Measurements from ENCODE around the gene PRLHR.
"Not testable (repeated sequence)": the region's sequence is repeated elsewhere in the genome, so short reads cannot be mapped to it uniquely, and the experiment has no call there.

The PRLHR gene

DNA sequence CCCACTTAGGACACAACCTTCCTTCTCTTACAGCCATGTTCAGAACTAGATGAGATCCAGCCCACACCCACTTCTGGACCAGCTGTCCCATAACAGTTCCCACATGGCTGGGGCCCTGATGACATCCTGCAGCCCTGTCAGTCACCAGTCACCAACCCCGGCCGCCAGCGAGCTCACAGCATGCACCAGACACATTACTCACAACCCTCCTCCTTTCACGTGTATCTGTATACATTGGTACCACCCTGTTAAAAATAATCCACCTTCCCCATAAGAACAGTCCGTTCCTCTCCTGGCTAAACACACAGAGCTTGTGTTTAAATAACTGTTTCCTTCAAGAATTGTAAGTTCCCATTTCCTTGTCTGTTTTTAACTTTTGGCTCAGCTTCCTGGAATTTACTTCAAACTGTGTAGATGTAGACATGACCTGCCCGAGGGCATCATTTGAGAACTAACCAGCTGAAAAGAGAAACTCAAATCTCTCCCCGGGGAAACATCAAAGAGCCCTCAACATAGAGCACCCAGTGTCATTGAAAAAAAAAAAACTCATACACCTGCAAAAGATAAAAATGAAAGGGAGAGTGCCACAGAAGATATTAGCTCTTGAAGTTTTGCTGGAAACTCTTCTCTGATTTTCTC, 26.0 kb upstream of the PRLHR start:
- no peaks in the 10 kb centered on the region for H3K36me3 ChIP-seq (ENCODE audit: control insufficient read depth, insufficient read depth, low read length)
- DNase-seq (ENCODE audit: extremely low read depth, insufficient read length) = no peak
- H3K27me3 ChIP-seq (replicated peaks; ENCODE audit: control insufficient read depth, insufficient read depth, low read length) = peaks cover 3% of the 10 kb centered on the region; the same call in 1 of the 2 replicates
- TF ChIP-seq, protein P1, sequence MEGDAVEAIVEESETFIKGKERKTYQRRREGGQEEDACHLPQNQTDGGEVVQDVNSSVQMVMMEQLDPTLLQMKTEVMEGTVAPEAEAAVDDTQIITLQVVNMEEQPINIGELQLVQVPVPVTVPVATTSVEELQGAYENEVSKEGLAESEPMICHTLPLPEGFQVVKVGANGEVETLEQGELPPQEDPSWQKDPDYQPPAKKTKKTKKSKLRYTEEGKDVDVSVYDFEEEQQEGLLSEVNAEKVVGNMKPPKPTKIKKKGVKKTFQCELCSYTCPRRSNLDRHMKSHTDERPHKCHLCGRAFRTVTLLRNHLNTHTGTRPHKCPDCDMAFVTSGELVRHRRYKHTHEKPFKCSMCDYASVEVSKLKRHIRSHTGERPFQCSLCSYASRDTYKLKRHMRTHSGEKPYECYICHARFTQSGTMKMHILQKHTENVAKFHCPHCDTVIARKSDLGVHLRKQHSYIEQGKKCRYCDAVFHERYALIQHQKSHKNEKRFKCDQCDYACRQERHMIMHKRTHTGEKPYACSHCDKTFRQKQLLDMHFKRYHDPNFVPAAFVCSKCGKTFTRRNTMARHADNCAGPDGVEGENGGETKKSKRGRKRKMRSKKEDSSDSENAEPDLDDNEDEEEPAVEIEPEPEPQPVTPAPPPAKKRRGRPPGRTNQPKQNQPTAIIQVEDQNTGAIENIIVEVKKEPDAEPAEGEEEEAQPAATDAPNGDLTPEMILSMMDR (IDR thresholded peaks at IDR 0.05; ENCODE audit: insufficient read depth, low read length, poor library complexity, severe bottlenecking) = no peak
- no peak overlapping the region for H3K4me3 ChIP-seq (replicated peaks; ENCODE audit: low read depth, low read length)

DNA sequence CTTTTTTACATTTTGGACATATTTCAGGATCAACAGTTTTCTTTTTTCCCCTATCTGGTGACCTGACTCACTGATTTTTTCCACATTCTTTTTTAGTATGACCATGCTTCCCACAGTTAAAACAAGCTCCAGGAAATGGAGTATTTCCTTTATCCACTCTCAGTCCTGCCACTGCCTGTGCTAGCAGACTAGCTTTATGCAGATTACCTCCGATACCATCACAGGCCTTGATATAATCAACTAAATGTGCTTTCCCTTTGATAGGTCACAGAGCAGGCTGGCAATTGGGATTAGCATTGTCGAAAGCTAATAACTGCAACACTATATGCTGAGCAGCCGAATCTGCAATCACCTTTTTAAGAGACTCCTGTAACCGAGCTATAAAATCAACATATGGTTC, 18.4 kb upstream of the PRLHR start:
- not testable (repeated sequence) for H3K4me3 ChIP-seq (replicated peaks; ENCODE audit: low read depth, low read length); DNase-seq (ENCODE audit: extremely low read depth, insufficient read length); H3K27me3 ChIP-seq (replicated peaks; ENCODE audit: control insufficient read depth, insufficient read depth, low read length); H3K36me3 ChIP-seq (ENCODE audit: control insufficient read depth, insufficient read depth, low read length)

DNA sequence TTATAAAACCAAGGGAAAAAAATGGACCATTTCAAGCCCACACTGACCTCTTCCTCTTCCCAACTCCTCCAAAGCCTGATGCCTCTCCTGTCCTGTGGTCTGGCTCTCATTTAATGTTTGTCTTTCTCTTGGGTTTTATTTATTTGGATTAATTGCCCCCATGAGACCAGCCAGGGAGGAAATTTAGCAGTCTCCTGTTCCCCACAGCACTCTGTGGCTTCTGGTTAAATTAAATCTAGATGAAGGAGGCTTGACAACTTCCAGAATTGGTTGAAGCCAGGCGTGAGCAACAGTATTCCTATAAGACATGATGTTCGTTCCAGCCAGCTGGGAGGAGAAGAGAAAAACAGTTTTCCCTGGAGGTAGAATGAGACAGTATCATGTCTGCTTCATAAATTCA, 15.1 kb upstream of the PRLHR start:
- no peaks in the 10 kb centered on the region; the same call in 1 of the 2 replicates for H3K27me3 ChIP-seq (replicated peaks; ENCODE audit: control insufficient read depth, insufficient read depth, low read length)
- no peak for DNase-seq (ENCODE audit: extremely low read depth, insufficient read length)
- H3K4me3 ChIP-seq (replicated peaks; ENCODE audit: low read depth, low read length) = no peak overlapping the region
- TF ChIP-seq, protein P1 (IDR thresholded peaks at IDR 0.05; ENCODE audit: insufficient read depth, low read length, poor library complexity, severe bottlenecking) = no peak
- H3K36me3 ChIP-seq (ENCODE audit: control insufficient read depth, insufficient read depth, low read length) = no peaks in the 10 kb centered on the region

DNA sequence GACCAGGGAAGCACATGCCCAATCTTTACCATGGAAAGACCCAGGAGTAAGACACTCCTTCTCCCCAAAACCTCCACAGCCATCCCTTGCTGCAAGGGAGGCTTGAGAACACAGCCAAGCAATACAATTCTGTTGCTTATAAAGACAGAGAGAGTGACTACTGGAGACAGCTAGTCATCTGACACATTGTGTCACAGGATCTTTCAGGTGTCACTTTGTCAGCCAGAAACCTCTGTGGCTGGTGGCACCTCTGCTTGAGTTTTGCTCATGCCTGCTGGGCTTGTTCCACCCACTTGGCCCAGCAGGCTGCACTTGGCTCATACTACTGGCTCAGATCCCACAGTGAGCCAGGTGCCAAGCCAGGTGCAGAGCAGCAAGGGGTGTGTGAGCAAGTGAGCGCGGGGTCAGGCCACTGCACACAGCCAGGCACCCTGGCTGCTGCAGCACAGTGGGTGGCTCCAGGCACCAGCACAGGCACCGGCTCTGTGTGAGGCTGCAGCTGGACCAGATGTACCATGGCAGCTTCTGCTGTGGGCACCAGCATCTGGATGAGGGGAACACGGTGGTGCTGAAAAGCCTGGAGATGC, 12.4 kb upstream of the PRLHR start:
- Histone ChIP-seq H3K36me3 (ENCODE audit: control insufficient read depth, insufficient read depth, low read length) (no peaks in the 10 kb centered on the region), H3K27me3 (replicated peaks; ENCODE audit: control insufficient read depth, insufficient read depth, low read length) (no peaks in the 10 kb centered on the region; the same call in none of the 2 replicates), H3K4me3 (replicated peaks; ENCODE audit: low read depth, low read length) (no peak overlapping the region)
- no peak for DNase-seq (ENCODE audit: extremely low read depth, insufficient read length)
- TF ChIP-seq, protein P1 (IDR thresholded peaks at IDR 0.05; ENCODE audit: insufficient read depth, low read length, poor library complexity, severe bottlenecking) = no peak

DNA sequence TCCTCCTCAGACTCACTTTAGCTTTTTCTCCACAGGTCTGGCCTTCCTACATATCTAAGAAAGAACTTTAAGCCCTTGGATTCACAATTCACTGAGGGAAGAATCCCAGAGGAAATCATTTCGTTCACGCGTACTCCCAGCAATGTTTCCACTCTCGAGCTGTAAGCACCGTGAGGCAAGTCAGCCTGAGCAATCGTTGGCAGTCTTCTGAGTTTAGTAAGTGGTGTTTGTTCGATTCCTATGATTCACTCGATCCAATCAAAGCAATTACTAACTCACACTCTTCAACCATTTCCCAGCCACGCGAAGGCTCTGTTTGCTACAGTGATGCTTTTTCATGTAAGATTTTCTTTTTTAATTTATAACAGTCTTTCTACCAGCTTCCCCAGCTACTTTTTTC, 10.2 kb upstream of the PRLHR start:
- Histone ChIP-seq H3K4me3 (replicated peaks; ENCODE audit: low read depth, low read length) (no peak overlapping the region), H3K36me3 (ENCODE audit: control insufficient read depth, insufficient read depth, low read length) (no peaks in the 10 kb centered on the region), H3K27me3 (replicated peaks; ENCODE audit: control insufficient read depth, insufficient read depth, low read length) (no peaks in the 10 kb centered on the region; the same call in 1 of the 2 replicates)
- TF ChIP-seq, protein P1 (IDR thresholded peaks at IDR 0.05; ENCODE audit: insufficient read depth, low read length, poor library complexity, severe bottlenecking) = no peak
- DNase-seq (ENCODE audit: extremely low read depth, insufficient read length) = no peak

DNA sequence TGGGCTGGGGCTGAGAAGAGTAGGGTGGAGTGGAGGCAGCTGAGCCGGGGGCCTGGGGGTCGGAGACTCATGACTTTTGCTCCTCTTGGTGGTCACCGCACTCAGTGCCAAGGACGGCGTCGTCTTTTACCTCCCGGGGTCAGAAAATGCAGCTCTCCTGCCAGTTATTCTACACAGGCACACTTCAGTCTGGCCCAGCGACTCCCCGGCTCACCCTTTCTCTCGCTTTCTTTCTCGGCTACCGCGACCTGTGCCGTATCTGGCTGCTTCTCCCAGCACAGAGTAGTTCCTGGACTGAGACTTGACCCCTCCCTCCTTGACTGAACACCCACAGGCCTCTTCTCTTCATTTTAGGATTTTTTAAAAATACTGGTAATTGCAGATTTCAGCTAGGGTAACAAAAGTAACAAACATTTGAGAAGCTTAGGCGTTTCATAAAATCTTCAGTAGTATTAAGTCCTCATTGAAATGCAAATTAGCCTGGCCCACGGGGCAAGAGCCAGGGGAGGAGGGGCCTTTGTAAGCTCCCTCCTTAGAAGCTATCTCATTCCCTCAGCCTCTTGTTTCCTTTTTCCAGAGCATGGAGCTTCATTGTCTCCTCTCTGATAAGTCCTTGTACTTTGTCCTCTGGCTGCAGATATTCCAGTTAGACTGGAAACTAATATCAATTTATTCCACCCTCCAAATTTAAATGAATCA, 1.1 kb upstream of the PRLHR start:
- Histone ChIP-seq H3K27me3 (replicated peaks; ENCODE audit: control insufficient read depth, insufficient read depth, low read length) (no peaks in the 10 kb centered on the region; the same call in 1 of the 2 replicates), H3K36me3 (ENCODE audit: control insufficient read depth, insufficient read depth, low read length) (no peaks in the 10 kb centered on the region), H3K4me3 (replicated peaks; ENCODE audit: low read depth, low read length) (no peak overlapping the region)
- TF ChIP-seq, protein P1 (IDR thresholded peaks at IDR 0.05; ENCODE audit: insufficient read depth, low read length, poor library complexity, severe bottlenecking) = no peak
- DNase-seq (ENCODE audit: extremely low read depth, insufficient read length) = no peak

Measured in GM06990 (cell line).